Measurements from ENCODE around the gene LYZL1. TPM values are rescaled to one million over a fixed set of nuclear protein-coding genes. Genes with fewer than 3 reads are reported as not detected.

The LYZL1 gene
- total RNA-seq, 4 donors from 2014 or later = not detected

GRCh38 chr10:29250066-29250465 lies 38.8 kb upstream of the LYZL1 start:
- 37 to 39% methylated on average over 1 of the region's 1 CpG for WGBS, 2 donors
- Histone ChIP-seq H3K4me3 (no peak overlapping the region), H3K36me3 (no peaks in the 10 kb centered on the region), H3K27ac (peak overlapping the region in 1 of 4 donors; percentile 30), H3K4me1 (peaks cover 0 to 16% (median 0%) of the 10 kb centered on the region in 4 donors), H3K27me3 (no peaks in the 10 kb centered on the region), H3K9me3 (no peaks in the 10 kb centered on the region)
- TF ChIP-seq POLR2A (IDR thresholded peaks at IDR 0.05) (no peak), EP300 (IDR thresholded peaks at IDR 0.05) (no peak)
- TF ChIP-seq, protein P1, sequence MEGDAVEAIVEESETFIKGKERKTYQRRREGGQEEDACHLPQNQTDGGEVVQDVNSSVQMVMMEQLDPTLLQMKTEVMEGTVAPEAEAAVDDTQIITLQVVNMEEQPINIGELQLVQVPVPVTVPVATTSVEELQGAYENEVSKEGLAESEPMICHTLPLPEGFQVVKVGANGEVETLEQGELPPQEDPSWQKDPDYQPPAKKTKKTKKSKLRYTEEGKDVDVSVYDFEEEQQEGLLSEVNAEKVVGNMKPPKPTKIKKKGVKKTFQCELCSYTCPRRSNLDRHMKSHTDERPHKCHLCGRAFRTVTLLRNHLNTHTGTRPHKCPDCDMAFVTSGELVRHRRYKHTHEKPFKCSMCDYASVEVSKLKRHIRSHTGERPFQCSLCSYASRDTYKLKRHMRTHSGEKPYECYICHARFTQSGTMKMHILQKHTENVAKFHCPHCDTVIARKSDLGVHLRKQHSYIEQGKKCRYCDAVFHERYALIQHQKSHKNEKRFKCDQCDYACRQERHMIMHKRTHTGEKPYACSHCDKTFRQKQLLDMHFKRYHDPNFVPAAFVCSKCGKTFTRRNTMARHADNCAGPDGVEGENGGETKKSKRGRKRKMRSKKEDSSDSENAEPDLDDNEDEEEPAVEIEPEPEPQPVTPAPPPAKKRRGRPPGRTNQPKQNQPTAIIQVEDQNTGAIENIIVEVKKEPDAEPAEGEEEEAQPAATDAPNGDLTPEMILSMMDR (IDR thresholded peaks at IDR 0.05) = no peak
- DNase-seq (ENCODE audit: low spot score in 2 of 2) = no peak

DNA sequence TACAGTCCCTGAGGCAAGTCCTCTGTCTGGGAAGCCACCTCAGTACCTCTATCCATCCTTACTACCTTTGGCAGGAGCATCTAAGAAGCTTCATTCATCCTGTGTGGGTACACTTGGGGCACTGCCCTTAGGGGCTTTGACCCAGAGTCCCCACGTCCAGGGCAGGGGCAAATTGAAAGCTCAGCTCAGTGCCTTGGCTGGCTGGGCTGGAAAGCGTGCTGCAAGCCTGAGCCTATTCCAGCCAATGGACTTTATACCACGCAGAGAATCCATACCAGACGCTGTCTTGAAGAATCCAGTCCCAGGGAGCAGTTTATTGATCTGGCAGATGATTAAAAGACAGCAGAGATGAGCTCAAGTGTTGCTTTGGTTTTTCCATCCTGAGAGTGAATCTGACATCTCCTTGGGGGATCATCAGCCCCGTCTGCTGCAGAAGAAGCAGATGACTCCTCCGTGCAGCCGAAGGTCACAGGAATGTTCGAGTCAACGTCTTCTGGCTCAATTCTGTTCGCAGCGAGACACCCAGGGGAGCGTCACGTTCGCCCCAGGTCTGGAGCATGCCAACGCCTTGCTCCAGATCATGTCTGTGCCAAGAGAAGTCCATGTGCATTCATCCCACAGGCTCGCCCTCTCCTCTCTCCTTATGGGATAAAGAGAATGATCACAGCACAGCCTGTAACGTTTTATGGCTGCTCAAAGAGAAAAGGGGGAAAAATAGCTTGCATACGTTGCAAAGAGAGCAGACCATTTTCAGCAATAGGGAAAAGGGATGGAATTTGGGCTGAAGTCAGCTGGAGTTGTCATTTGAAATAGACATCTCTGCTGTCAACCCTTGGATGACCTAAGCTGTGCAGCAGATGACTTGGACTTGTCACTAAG lies 35.8 kb upstream of the LYZL1 start:
- no peaks in the 10 kb centered on the region for H3K36me3 ChIP-seq
- H3K27ac ChIP-seq = peak overlapping the region in 1 of 4 donors; percentile 18
- no peaks in the 10 kb centered on the region for H3K9me3 ChIP-seq
- H3K4me1 ChIP-seq = peaks cover 0 to 36% (median 0%) of the 10 kb centered on the region in 4 donors
- TF ChIP-seq, protein P1 (IDR thresholded peaks at IDR 0.05) = no peak
- peak in 1 of 2 donors; percentile 43 for TF ChIP-seq EP300 (IDR thresholded peaks at IDR 0.05)
- DNase-seq (ENCODE audit: low spot score in 2 of 2) = no peak
- no peaks in the 10 kb centered on the region for H3K27me3 ChIP-seq
- WGBS, 2 donors = 58 to 67% methylated on average over 17 to 18 of the region's 18 CpGs
- no peak overlapping the region for H3K4me3 ChIP-seq

GRCh38 chr10:29253690-29254029 lies 35.2 kb upstream of the LYZL1 start:
- TF ChIP-seq POLR2A (IDR thresholded peaks at IDR 0.05) (no peak), EP300 (IDR thresholded peaks at IDR 0.05) (no peak)
- TF ChIP-seq, protein P1 (IDR thresholded peaks at IDR 0.05) = no peak
- Histone ChIP-seq H3K4me1 (peaks cover 0 to 37% (median 0%) of the 10 kb centered on the region in 4 donors), H3K36me3 (no peaks in the 10 kb centered on the region), H3K27me3 (no peaks in the 10 kb centered on the region), H3K4me3 (no peak overlapping the region), H3K27ac (peak overlapping the region in 2 of 4 donors; percentile 18 to 22), H3K9me3 (no peaks in the 10 kb centered on the region)
- no peak for DNase-seq (ENCODE audit: low spot score in 2 of 2)
- 84 to 87% methylated on average over 3 of the region's 3 CpGs for WGBS, 2 donors

DNA sequence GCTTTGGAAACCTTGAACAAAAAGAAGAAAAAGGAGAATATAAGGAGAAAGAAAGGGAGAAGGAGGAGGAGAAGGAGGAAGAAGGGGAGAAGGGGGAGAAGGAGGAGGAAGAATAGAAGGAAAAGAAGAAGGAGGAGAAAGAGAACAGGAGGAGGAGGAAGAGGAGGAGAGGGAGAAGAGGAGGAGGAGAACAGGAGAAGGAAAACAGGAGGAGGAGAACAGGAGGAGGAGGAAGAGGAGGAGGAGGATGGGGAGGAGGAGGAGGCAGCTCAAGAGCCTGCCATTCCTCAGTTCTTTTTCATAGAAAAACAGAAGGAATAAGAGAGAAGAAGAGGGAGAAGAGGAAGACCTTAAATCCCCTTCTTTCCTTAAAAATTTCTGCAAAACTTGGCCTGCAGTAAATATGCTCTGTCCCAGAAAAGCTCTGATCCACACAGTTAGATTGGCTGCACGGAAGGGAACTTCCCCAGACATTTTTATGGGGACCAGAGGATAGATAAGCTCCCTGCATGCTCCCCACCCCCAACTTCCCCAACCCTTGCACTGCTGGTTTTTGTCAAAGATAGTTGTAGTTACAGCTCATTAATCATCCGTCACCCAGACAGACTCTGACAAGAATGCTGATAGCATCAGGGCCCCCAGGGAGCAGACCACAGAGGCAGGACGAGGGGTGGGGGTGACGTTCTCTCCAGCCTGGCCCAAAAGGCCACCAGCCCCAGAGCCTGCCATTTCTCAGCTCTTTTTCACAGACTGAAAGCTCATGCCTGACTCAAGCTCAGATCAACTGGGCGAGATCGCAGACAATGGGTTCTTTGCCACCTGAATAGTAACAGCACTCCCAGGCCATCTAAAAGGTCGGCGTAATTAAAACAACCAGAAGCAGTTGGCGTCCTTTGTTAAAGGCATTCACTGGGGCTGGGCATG lies 34.5 kb upstream of the LYZL1 start:
- Histone ChIP-seq H3K9me3 (no peaks in the 10 kb centered on the region), H3K27me3 (no peaks in the 10 kb centered on the region), H3K27ac (peak overlapping the region in 1 of 4 donors; percentile 20), H3K36me3 (no peaks in the 10 kb centered on the region), H3K4me1 (peaks cover 0 to 37% (median 0%) of the 10 kb centered on the region in 4 donors), H3K4me3 (no peak overlapping the region)
- no peak for DNase-seq (ENCODE audit: low spot score in 2 of 2)
- no peak for TF ChIP-seq POLR2A (IDR thresholded peaks at IDR 0.05)
- WGBS, 2 donors = 50 to 53% methylated on average over 9 of the region's 9 CpGs

- H3K4me1 ChIP-seq = peaks cover 0 to 37% (median 0%) of the 10 kb centered on the region in 4 donors
- no peak for TF ChIP-seq EP300 (IDR thresholded peaks at IDR 0.05)
- TF ChIP-seq, protein P1 (IDR thresholded peaks at IDR 0.05) = no peak
- no peak for TF ChIP-seq POLR2A (IDR thresholded peaks at IDR 0.05)
- H3K27me3 ChIP-seq = no peaks in the 10 kb centered on the region
- no peak overlapping the region for H3K4me3 ChIP-seq
- WGBS, 2 donors = 69 to 78% methylated on average over 3 of the region's 3 CpGs
- H3K9me3 ChIP-seq = no peaks in the 10 kb centered on the region
- DNase-seq (ENCODE audit: low spot score in 2 of 2) = no peak
- peak overlapping the region in 1 of 4 donors; percentile 82 for H3K27ac ChIP-seq
- no peaks in the 10 kb centered on the region for H3K36me3 ChIP-seq
These were observed 33.8 kb upstream of the LYZL1 start for GRCh38 chr10:29255104-29255503.
